GM10847 (cell line): ENCODE measurements around the gene PIP5K1B.

Experiments used
- POLR2A ChIP-seq: IDR thresholded peaks from 2 replicates; pipeline ENCODE4 v1.6.1; 2011; ENCODE audit not compliant: insufficient read length; ENCODE audit errors: extremely low read depth

Gene PIP5K1B

DNA sequence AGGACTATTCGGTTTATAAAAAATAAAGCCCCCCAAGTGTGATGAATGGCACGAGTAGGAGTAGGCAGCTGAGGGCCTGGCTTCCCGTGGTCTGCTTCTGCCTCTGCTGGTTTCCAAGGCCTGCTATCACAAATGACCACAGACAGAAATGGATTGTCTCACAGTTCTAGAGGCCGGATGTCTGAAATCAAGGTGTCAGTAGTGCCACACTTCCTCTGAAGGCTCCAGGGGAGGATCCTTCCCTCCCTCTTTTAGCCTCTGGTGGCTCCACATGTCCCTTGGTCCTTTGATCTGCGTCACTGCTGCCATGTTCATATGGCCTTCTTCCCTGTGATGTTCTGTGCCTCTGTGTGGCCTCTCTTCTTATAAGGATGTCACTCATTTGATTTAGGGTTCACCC is 293.8 kb downstream of the PIP5K1B start:
- TF ChIP-seq POLR2A = no peak

DNA sequence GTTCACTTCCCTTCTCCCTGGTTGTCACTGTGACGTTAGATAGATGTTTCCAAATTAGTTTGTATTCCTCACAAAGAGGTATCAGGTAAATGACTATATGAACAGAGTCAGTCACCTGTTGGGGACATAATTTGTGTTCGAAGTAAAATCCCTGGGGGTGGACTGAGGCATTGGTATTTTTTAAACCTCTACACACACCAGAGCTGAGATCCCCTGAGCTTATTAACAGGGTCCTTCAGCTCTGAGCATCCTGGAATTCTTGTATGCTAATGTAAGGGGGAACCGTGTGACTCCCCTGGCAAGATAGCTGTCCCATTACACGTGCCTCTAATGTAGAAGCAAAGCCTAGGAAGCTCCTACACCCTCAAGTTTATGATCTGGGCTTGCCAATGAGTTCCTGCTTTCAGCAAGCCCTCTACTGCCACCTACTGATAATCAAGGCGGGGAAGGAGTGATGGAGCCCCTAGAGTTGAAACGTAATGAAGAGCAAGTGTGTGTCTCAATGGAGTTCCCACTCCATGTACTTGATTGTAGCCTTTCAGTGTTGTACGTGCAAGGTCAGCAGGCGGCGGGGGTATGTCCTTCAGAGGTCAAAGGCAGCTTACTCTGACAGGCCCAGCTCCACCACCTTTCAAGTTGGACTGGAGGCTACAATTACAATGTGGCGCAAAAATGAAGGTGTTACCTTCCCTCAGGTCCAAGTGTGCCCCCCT is 294.5 kb downstream of the PIP5K1B start:
- no peak for TF ChIP-seq POLR2A

DNA sequence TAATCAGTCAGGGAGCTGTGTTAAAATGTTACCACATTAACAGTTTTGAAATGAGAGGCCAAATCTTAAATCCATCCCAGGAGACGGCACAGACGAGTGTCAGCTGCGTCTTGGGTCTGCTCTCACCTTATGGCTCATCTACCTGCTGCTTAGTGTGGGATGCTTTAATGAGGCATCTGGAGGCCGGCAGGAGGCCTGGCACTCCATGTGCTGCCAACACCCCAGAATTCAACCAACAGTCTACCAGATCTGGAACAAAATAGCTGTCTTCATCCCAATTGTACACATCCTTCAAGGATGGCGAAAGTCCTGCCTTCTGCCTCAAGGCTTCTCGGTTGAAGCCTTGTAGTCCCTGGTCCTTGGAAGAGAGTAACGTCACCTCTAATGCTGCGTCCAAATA is 296.9 kb downstream of the PIP5K1B start:
- no peak for TF ChIP-seq POLR2A

GRCh38 chr9:69003051-69003450 is 298.0 kb downstream of the PIP5K1B start:
- TF ChIP-seq POLR2A = no peak

DNA sequence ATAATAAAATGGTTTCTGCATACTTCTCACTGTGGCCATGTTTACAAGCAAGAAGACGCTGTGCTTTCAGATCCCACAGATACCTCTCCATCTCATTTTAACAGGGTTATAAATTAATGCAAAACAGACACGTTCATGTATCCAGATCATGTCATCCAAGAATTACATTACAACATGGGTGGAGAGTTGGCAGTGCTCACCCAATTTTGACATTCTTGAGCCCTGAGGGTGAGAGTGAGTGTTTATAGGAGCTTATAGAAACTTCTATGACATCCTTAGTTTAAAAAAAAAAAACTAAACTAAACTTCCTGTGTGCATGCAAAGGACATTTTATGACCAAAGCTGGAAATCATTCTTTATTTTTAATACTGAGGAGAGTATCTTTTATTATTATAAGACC is 299.8 kb downstream of the PIP5K1B start:
- no peak for TF ChIP-seq POLR2A

DNA sequence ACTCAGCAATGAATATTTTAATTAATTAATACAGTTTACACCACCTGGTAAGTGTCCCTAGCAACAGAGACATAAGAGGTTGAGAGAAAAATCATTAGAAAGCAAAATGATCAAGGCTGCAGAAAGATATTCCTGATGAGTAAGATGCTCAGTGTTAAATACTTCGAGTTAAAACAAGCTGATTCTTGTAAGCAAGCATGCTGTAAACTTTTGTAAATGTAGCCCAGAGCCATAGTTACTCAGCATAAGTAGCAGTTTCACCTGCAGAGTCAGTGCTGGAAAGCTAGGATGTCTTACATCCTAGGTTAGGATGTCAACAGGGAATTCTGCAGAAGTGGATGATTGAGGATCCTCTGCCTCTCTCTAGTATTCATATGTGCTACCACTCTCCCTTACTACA is 304.7 kb downstream of the PIP5K1B start:
- no peak for TF ChIP-seq POLR2A

DNA sequence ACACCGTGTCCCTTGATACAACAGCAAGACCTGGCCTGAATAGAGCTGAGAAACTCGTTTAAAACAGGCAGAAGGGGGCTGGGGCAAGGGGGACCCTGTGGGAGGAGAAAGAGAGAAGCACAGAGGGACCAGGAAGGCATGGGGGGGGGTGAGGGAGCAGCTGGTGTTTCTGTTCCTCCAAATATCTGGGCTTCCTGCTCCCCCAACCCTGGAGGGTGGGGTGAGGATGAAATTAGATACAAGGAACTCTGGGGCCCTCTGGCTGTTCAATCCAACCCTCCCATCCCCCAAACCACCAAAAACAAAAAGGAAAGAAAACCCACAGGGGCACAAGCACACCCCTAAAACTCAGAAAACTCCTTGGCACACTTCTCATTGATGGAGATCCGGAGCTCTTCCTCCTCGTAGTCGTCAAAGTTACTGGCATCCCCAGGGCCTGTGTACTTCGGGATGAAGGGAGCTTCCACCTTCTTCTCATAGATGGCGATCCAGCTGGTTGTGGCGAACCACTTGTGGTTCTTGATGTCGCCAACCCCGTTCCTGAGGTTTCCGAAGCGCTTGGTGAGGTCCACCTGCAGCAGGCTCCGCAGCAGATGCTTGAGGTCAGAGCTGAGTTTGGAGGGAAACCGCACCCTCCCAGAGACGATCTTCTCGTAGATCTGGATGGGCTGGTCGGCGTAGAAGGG is 307.8 kb downstream of the PIP5K1B start:
- TF ChIP-seq POLR2A = no peak

GRCh38 chr9:69013382-69013727 is 308.3 kb downstream of the PIP5K1B start:
- TF ChIP-seq POLR2A = no peak

DNA sequence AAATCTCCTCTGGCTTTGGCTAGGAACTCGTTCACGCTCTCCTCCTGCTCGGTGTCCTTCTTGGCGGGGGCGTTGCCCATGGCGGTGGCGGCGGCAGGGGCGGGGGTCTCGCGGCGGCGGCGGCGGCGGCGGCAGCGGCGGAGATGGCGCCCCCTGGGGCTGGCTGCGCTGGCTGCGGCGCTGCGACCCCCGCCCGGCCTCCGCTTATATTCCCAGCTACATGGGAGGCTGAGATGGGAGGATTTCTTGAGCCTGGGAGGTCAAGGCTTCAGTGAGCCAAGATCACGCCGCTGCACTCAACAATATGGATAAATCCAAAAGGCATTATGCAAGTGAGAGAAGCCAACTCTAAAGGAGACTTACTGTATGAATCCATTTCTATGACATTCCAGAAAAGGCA is 309.0 kb downstream of the PIP5K1B start, which contains the start of gene PRKACG:
PRKACG (minus strand) TSS at position 101 of the 400 bp plus-strand sequence; CDS start at position 80, 21 bp downstream.
- no peak for TF ChIP-seq POLR2A

DNA sequence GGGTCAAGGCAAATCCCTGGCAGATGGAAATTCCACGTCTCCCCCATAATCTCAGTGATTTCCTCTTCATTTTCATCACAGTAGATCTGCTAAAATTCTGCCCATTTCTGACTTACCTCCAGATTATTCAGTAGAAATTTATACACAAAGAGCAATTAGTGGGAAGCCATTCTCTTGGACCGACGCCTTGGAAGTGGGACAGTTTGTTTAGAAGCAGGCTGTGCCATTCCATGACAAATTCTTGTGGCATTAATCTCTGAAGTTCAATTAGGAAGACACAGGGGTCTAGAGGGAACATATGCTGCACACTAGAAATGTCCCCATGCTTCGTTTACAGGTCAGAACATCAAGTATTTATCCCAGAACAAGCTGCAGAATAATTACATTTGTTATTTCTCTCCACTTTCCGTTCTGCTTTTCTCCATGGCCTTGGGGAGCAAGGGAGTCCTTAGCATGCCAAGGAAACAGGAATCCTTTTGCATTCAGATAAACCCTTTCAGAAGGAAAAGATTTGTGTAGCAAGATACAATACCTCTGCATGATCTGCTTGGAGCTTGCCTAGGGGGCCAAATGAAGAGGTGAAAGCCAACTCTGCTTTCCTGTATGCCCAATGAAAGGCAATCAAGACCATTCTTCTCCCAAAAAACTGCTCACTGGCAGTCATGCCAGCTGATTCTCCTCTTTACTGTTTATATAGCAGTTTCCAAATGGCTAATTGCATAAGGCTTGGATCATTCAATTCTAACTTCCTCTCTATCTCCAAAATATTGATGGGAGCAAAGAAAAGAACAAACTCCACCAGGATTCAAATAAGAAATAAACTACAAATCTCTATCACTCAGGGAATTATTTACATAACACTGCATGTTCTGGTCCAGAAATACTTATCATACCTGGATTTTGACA is 311.4 kb downstream of the PIP5K1B start:
- no peak for TF ChIP-seq POLR2A

- no peak for TF ChIP-seq POLR2A
These were observed 313.7 kb downstream of the PIP5K1B start for GRCh38 chr9:69018737-69019136.

DNA sequence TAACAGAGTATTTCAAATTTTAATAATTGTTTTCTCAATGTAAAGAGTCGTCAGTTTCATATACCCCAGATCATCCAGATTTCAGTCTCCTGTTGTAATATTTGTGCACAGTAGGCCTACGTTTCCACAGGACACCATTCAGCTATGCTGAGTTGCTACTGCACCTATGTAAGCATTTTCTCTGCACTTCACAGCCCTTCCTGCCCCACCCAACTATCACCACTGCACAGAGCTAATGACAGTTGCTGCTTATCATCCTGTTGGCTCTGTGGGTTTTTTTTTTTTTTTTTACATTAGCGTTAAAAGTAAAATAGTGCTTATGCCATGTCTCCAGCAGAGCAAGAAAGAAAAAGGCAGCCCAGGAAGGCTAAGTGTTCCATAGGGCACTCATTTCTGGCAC is 314.8 kb downstream of the PIP5K1B start:
- TF ChIP-seq POLR2A = no peak

GRCh38 chr9:69020301-69021145 is 315.5 kb downstream of the PIP5K1B start:
- no peak for TF ChIP-seq POLR2A

GRCh38 chr9:69023650-69024049 is 318.6 kb downstream of the PIP5K1B start:
- TF ChIP-seq POLR2A = no peak
